H9 (cell line): ENCODE data around the gene QSOX2. TPM values are rescaled to one million over a fixed set of nuclear protein-coding genes. Genes with fewer than 3 reads are reported as not detected.

Experiments used
- DNase-seq: peaks from one replicate; pipeline ENCODE4 v3.0.0-alpha.2; 2017
- H2AFZ ChIP-seq: one replicate; pipeline ENCODE4 v1.6.1; 2013; ENCODE audit warnings: mild to moderate bottlenecking, low read length, control low read depth, moderate library complexity
- H2AK5ac ChIP-seq: 2 replicates; pipeline ENCODE4 v1.6.1; 2013; ENCODE audit warnings: low read length, control low read depth, mixed read lengths; ENCODE audit not compliant: insufficient read length
- H2BK120ac ChIP-seq: one replicate; pipeline ENCODE4 v1.6.1; 2013; ENCODE audit warnings: low read depth, mild to moderate bottlenecking, low read length, control low read depth, inconsistent platforms; ENCODE audit not compliant: poor library complexity, severe bottlenecking
- H2BK12ac ChIP-seq: 2 replicates; pipeline ENCODE4 v1.6.1; 2013; ENCODE audit warnings: low read length, control low read depth, mixed read lengths, low read depth; ENCODE audit not compliant: insufficient read length
- H2BK15ac ChIP-seq: 2 replicates; pipeline ENCODE4 v1.6.1; 2013; ENCODE audit warnings: low read depth, low read length, control low read depth
- H2BK20ac ChIP-seq: one replicate; pipeline ENCODE4 v1.6.1; 2013; ENCODE audit warnings: low read depth, mild to moderate bottlenecking, low read length, control low read depth, inconsistent platforms; ENCODE audit not compliant: poor library complexity, severe bottlenecking
- H2BK5ac ChIP-seq: 2 replicates; pipeline ENCODE4 v1.6.1; 2013; ENCODE audit warnings: low read length, control low read depth, mixed read lengths; ENCODE audit not compliant: insufficient read length
- H3K14ac ChIP-seq: 2 replicates; pipeline ENCODE4 v1.6.1; 2013; ENCODE audit warnings: low read length, control low read depth; ENCODE audit not compliant: insufficient read depth
- H3K18ac ChIP-seq: 2 replicates; pipeline ENCODE4 v1.6.1; 2013; ENCODE audit warnings: low read depth, mild to moderate bottlenecking, mixed read lengths, low read length, control low read depth; ENCODE audit not compliant: insufficient read length
- H3K23ac ChIP-seq: 2 replicates; pipeline ENCODE4 v1.6.1; 2013; ENCODE audit warnings: low read length, control low read depth, mixed read lengths, low read depth; ENCODE audit not compliant: insufficient read length
- H3K23me2 ChIP-seq: 2 replicates; pipeline ENCODE4 v1.6.1; 2013; ENCODE audit warnings: low read depth, mild to moderate bottlenecking, mixed read lengths, low read length, control low read depth; ENCODE audit not compliant: insufficient read length, poor library complexity, severe bottlenecking
- H3K27ac ChIP-seq: 2 replicates; pipeline ENCODE4 v1.5.1; 2013; ENCODE audit warnings: low read length, control low read depth, mixed read lengths, low read depth; ENCODE audit not compliant: insufficient read length
- H3K27me3 ChIP-seq: 2 replicates; pipeline ENCODE4 v1.6.1; 2013; ENCODE audit warnings: low read length, control low read depth, inconsistent platforms; ENCODE audit not compliant: insufficient read depth
- H3K4ac ChIP-seq: 2 replicates; pipeline ENCODE4 v1.6.1; 2013; ENCODE audit warnings: low read depth, mild to moderate bottlenecking, control low read depth, inconsistent platforms, low read length, moderate library complexity
- H3K4me1 ChIP-seq: 2 replicates; pipeline ENCODE4 v1.6.1; 2013; ENCODE audit warnings: low read length, control low read depth, inconsistent platforms; ENCODE audit not compliant: insufficient read depth
- H3K4me2 ChIP-seq: 2 replicates; pipeline ENCODE4 v1.6.1; 2013; ENCODE audit warnings: low read length, control low read depth, mixed read lengths; ENCODE audit not compliant: insufficient read length, insufficient read depth
- H3K56ac ChIP-seq: 2 replicates; pipeline ENCODE4 v1.6.1; 2013; ENCODE audit warnings: low read depth, mild to moderate bottlenecking, mixed read lengths, low read length, control low read depth; ENCODE audit not compliant: insufficient read length
- H3K79me1 ChIP-seq: 2 replicates; pipeline ENCODE4 v1.6.1; 2013; ENCODE audit warnings: low read depth, mild to moderate bottlenecking, moderate library complexity, low read length, control low read depth, inconsistent platforms; ENCODE audit not compliant: insufficient read depth, poor library complexity, severe bottlenecking
- H3K79me2 ChIP-seq: 2 replicates; pipeline ENCODE4 v1.6.1; 2013; ENCODE audit warnings: low read length, control low read depth, inconsistent platforms; ENCODE audit not compliant: insufficient read depth
- H3K9ac ChIP-seq: 2 replicates; pipeline ENCODE4 v1.6.1; 2013; ENCODE audit warnings: low read length, control low read depth, mixed read lengths; ENCODE audit not compliant: insufficient read length; ENCODE audit errors: extremely low read depth
- H3K9me3 ChIP-seq: one replicate; pipeline ENCODE4 v1.6.1; 2013; ENCODE audit warnings: low read depth, low read length, inconsistent platforms; ENCODE audit not compliant: control insufficient read depth
- H3T11ph ChIP-seq: one replicate; pipeline ENCODE4 v1.6.1; 2013; ENCODE audit warnings: mild to moderate bottlenecking, low read length, control low read depth, inconsistent platforms
- H4K20me1 ChIP-seq: one replicate; pipeline ENCODE4 v1.6.1; 2013; ENCODE audit not compliant: control insufficient read depth, insufficient read length, insufficient read depth
- H4K5ac ChIP-seq: 2 replicates; pipeline ENCODE4 v1.6.1; 2013; ENCODE audit warnings: low read depth, mild to moderate bottlenecking, mixed read lengths, low read length, control low read depth; ENCODE audit not compliant: insufficient read length
- H4K8ac ChIP-seq: replicated peaks from 2 replicates; pipeline ENCODE4 v1.6.1; 2013; ENCODE audit warnings: low read length, control low read depth, mixed read lengths, low read depth; ENCODE audit not compliant: insufficient read length
- H4K91ac ChIP-seq: 2 replicates; pipeline ENCODE4 v1.6.1; 2013; ENCODE audit warnings: low read depth, mild to moderate bottlenecking, moderate library complexity, mixed read lengths, low read length, control low read depth; ENCODE audit not compliant: insufficient read length
- H3K27ac Mint-ChIP-seq, 3 experiments: 2 replicates in 2 of 3; 3 replicates in 1 of 3; pipeline ENCODE4 v1.8.0; 2020 to 2021; ENCODE audit warnings: mixed read lengths in 3 of 3, mild to moderate bottlenecking in 1 of 3, moderate library complexity in 1 of 3
- H3K27me3 Mint-ChIP-seq: 2 replicates; pipeline ENCODE4 v1.8.0; 2021; ENCODE audit warnings: low read depth, mild to moderate bottlenecking, moderate library complexity, mixed read lengths
- H3K36me3 Mint-ChIP-seq, 3 experiments: 2 replicates in 2 of 3; 3 replicates in 1 of 3; pipeline ENCODE4 v1.8.0; 2020 to 2021; ENCODE audit warnings: low read depth in 3 of 3, mixed read lengths in 3 of 3; ENCODE audit not compliant: insufficient read depth in 1 of 3
- H3K4me1 Mint-ChIP-seq, 2 experiments: 2 replicates each; pipeline ENCODE4 v1.8.0; 2020; ENCODE audit warnings: mixed read lengths in 2 of 2
- H3K4me3 Mint-ChIP-seq, 2 experiments: 2 replicates in 1 of 2; 3 replicates in 1 of 2; pipeline ENCODE4 v1.8.0; 2020 to 2021; ENCODE audit warnings: mild to moderate bottlenecking in 2 of 2, mixed read lengths in 2 of 2, moderate library complexity in 1 of 2
- H3K9me3 Mint-ChIP-seq, 2 experiments: 2 replicates in 1 of 2; 3 replicates in 1 of 2; pipeline ENCODE4 v1.8.0; 2020; ENCODE audit warnings: mild to moderate bottlenecking in 2 of 2, mixed read lengths in 2 of 2, moderate library complexity in 1 of 2
- CTCF ChIP-seq: fragments of 200-600 bp; sonication (generic); conservative IDR thresholded peaks from 3 replicates; pipeline ENCODE4 v1.8.0; 2021; ENCODE audit warnings: antibody characterized with exemption, mild to moderate bottlenecking
- WGBS: extraction: QIAGEN DNeasy Blood & Tissue Kit; methylation state at CpG from one replicate; pipeline ENCODE4 v1.1.7; 2013; ENCODE audit warnings: missing lambda C conversion rate, low lambda C conversion rate, mixed read lengths; ENCODE audit not compliant: insufficient read length; ENCODE audit errors: extremely low coverage; 5-methylcytosine and 5-hydroxymethylcytosine counted together
- total RNA-seq: library from RNA; stranded (reverse); gene quantifications from 2 replicates; pipeline ENCODE4 v1.2.1, GENCODE V29; 2021

QSOX2 gene
- total RNA-seq, 1 experiment from 2014 or later: 25.8 TPM

- no peak overlapping the region for H3K18ac ChIP-seq
- no peak overlapping the region for H3K4me2 ChIP-seq
- H3T11ph ChIP-seq: no peak overlapping the region
- no peak overlapping the region for H4K5ac ChIP-seq
- TF ChIP-seq CTCF: no peak
- no peak overlapping the region for H2AK5ac ChIP-seq
- H3K4me1 Mint-ChIP-seq: peaks cover 0 to 6% of the 10 kb centered on the region in 2 experiments; a peak in 1 of 4 replicates
- H4K20me1 ChIP-seq: no peaks in the 10 kb centered on the region
- H3K4me3 Mint-ChIP-seq: no peak overlapping the region
- no peaks in the 10 kb centered on the region for H3K36me3 Mint-ChIP-seq
- H3K56ac ChIP-seq: no peak overlapping the region
- H3K27me3 ChIP-seq: no peaks in the 10 kb centered on the region
- H2BK12ac ChIP-seq: no peak overlapping the region
- no peaks in the 10 kb centered on the region for H3K9me3 ChIP-seq
- no peak overlapping the region for H3K4ac ChIP-seq
- H2AFZ ChIP-seq: no peak overlapping the region
- DNase-seq: no peak
- no peak overlapping the region for H2BK120ac ChIP-seq
- no peaks in the 10 kb centered on the region for H3K23me2 ChIP-seq
- H3K27ac Mint-ChIP-seq: no peak overlapping the region
- no peak overlapping the region for H3K9ac ChIP-seq
- no CpG with 5 or more reads among the region's 14 CpGs for WGBS
- no peaks in the 10 kb centered on the region for H3K79me1 ChIP-seq
- H3K14ac ChIP-seq: no peak overlapping the region; the same call in 1 of the 2 replicates
- H3K27ac ChIP-seq: no peak overlapping the region
- H2BK15ac ChIP-seq: no peak overlapping the region
- H3K23ac ChIP-seq: no peak overlapping the region
- no peak overlapping the region for H4K91ac ChIP-seq
- H4K8ac ChIP-seq: no peak overlapping the region
- peaks cover 0 to 3% of the 10 kb centered on the region in 2 experiments; a peak in 2 of 5 replicates for H3K9me3 Mint-ChIP-seq
- H2BK20ac ChIP-seq: no peak overlapping the region
- H3K27me3 Mint-ChIP-seq: peaks cover 3% of the 10 kb centered on the region
- no peak overlapping the region for H2BK5ac ChIP-seq
- H3K79me2 ChIP-seq: no peaks in the 10 kb centered on the region
- H3K4me1 ChIP-seq: no peaks in the 10 kb centered on the region
These were observed 32.1 kb upstream of the QSOX2 start for GRCh38 chr9:136277746-136278145.
